CD4-positive, alpha-beta T cell (primary cell): ENCODE measurements around the gene DAPK1. TPM values are rescaled to one million over a fixed set of nuclear protein-coding genes. Genes with fewer than 3 reads are reported as not detected.

Source experiments
- ATAC-seq: fragments of 200-7000 bp; cut with Tn5 transposase; one replicate; pipeline ENCODE4 v1.10.0; 2022; ENCODE audit warnings: mild to moderate bottlenecking; ENCODE audit not compliant: poor library complexity
- CTCF ChIA-PET: fragments of 350-600 bp; sonication (Branson Sonifier 250); formaldehyde crosslinking; loops from one replicate; lab custom pipeline; 2021; ENCODE audit warnings: antibody characterized with exemption, inconsistent platforms; lab: Charles Lee
- POLR2A ChIA-PET: fragments of 350-600 bp; sonication (Branson Sonifier 250); formaldehyde crosslinking; loops from one replicate; lab custom pipeline; 2021; ENCODE audit warnings: antibody characterized with exemption, inconsistent platforms; lab: Charles Lee
- DNase-seq, 14 experiments: peaks; one replicate each; pipeline ENCODE4 v3.0.0-alpha.2; 2013 to 2020; ENCODE audit warnings: mixed read lengths in 2 of 14
- H3K27ac ChIP-seq, 2 donors: one replicate each; pipeline versions ENCODE4 v1.5.1 to v1.7.0; 2013; ENCODE audit warnings: low read length in 2 of 2, low read depth in 1 of 2, mild to moderate bottlenecking in 1 of 2
- H3K27me3 ChIP-seq, 2 experiments: 1 replicate in 1 of 2; 2 replicates in 1 of 2; pipeline versions ENCODE4 v1.6.1 to v1.7.0; 2013; ENCODE audit warnings: low read length in 2 of 2, control low read depth in 1 of 2, mild to moderate bottlenecking in 1 of 2, moderate library complexity in 1 of 2; ENCODE audit not compliant: insufficient read depth in 2 of 2, control insufficient read depth in 1 of 2
- H3K36me3 ChIP-seq: one replicate; pipeline ENCODE4 v1.6.1; 2013; ENCODE audit warnings: low read length, control low read depth; ENCODE audit not compliant: insufficient read depth
- H3K4me1 ChIP-seq: one replicate; pipeline ENCODE4 v1.6.1; 2013; ENCODE audit warnings: low read length, control low read depth; ENCODE audit not compliant: insufficient read depth
- H3K4me3 ChIP-seq: one replicate; pipeline ENCODE4 v1.5.1; 2013; ENCODE audit warnings: mild to moderate bottlenecking, low read length, moderate library complexity
- H3K9me3 ChIP-seq, 2 experiments: 1 replicate in 1 of 2; 2 replicates in 1 of 2; pipeline versions ENCODE4 v1.6.1 to v1.7.0; 2013; ENCODE audit warnings: low read length in 2 of 2, mild to moderate bottlenecking in 2 of 2, control low read depth in 1 of 2, moderate library complexity in 1 of 2; ENCODE audit not compliant: control insufficient read depth in 1 of 2, insufficient read depth in 1 of 2
- H3K27ac Mint-ChIP-seq: one replicate; pipeline ENCODE4 v1.8.0; 2020; ENCODE audit warnings: mixed read lengths
- H3K27me3 Mint-ChIP-seq: one replicate; pipeline ENCODE4 v1.8.0; 2021; ENCODE audit warnings: mixed read lengths
- H3K36me3 Mint-ChIP-seq: one replicate; pipeline ENCODE4 v1.8.0; 2021; ENCODE audit warnings: low read depth, mixed read lengths
- H3K4me1 Mint-ChIP-seq: one replicate; pipeline ENCODE4 v1.8.0; 2021; ENCODE audit warnings: low read depth, mixed read lengths
- H3K4me3 Mint-ChIP-seq: one replicate; pipeline ENCODE4 v1.8.0; 2020; ENCODE audit warnings: mild to moderate bottlenecking, mixed read lengths
- H3K9me3 Mint-ChIP-seq: one replicate; pipeline ENCODE4 v1.8.0; 2020; ENCODE audit warnings: mixed read lengths
- CTCF ChIP-seq: fragments of 200-600 bp; IDR thresholded peaks from one replicate; pipeline ENCODE4 v1.8.0; 2022; ENCODE audit warnings: antibody characterized with exemption, mild to moderate bottlenecking
- intact Hi-C, 2 experiments: fragments of 100-400 bp; cut with DNase I in 1 of 2; cut with micrococcal nuclease in 1 of 2; formaldehyde crosslinking; loops; one replicate each; pipeline versions ENCODE4 v1.15.1 to v1.9.0; 2023 to 2025; cut with DNase I, micrococcal nuclease
- total RNA-seq, 174 experiments: library from RNA in 2 of 174; stranded (reverse) in 2 of 174; gene quantifications; one replicate each; pipeline ENCODE4 v1.2.3 and lab custom pipeline; 2021 to 2026

Gene DAPK1
- total RNA-seq, 2 experiments from 2014 or later: 2.7 TPM

- Histone ChIP-seq H3K4me3 (no peak overlapping the region), H3K4me1 (peaks cover 7% of the 10 kb centered on the region), H3K9me3 (no peaks in the 10 kb centered on the region), H3K27me3 (no peaks in the 10 kb centered on the region), H3K27ac (no peak overlapping the region), H3K36me3 (no peaks in the 10 kb centered on the region)
- peak in 2 of 14 experiments; percentile 47 to 64 for DNase-seq
- Mint-ChIP-seq H3K36me3 (no peaks in the 10 kb centered on the region), H3K27me3 (peaks cover 25% of the 10 kb centered on the region), H3K9me3 (no peaks in the 10 kb centered on the region), H3K4me3 (no peak overlapping the region), H3K27ac (no peak overlapping the region), H3K4me1 (peaks cover 23% of the 10 kb centered on the region)
- ChIA-PET CTCF (no interaction called here), POLR2A (no interaction called here)
- intact Hi-C loops: no loop called here
- no peak for TF ChIP-seq CTCF
- ATAC-seq: no peak
Observed at GRCh38 chr9:87607859-87608258, 110.2 kb downstream of the DAPK1 start.

GRCh38 chr9:87609002-87609401 lies 111.3 kb downstream of the DAPK1 start:
- Histone ChIP-seq H3K9me3 (no peaks in the 10 kb centered on the region), H3K4me3 (no peak overlapping the region), H3K27ac (no peak overlapping the region), H3K27me3 (no peaks in the 10 kb centered on the region), H3K36me3 (no peaks in the 10 kb centered on the region), H3K4me1 (peaks cover 7% of the 10 kb centered on the region)
- Mint-ChIP-seq H3K4me3 (no peak overlapping the region), H3K27ac (no peak overlapping the region), H3K27me3 (peaks cover 25% of the 10 kb centered on the region), H3K36me3 (no peaks in the 10 kb centered on the region), H3K4me1 (peaks cover 30% of the 10 kb centered on the region), H3K9me3 (no peaks in the 10 kb centered on the region)
- no peak for TF ChIP-seq CTCF
- POLR2A ChIA-PET: no interaction called here
- DNase-seq (no peak), ATAC-seq (no peak)
- intact Hi-C loops: no loop called here
- CTCF ChIA-PET: no interaction called here

- POLR2A ChIA-PET: no interaction called here
- no peak for TF ChIP-seq CTCF
- ATAC-seq: no peak
- Mint-ChIP-seq H3K27me3 (peaks cover 23% of the 10 kb centered on the region), H3K36me3 (no peaks in the 10 kb centered on the region), H3K4me3 (no peak overlapping the region), H3K9me3 (no peaks in the 10 kb centered on the region), H3K27ac (no peak overlapping the region), H3K4me1 (peaks cover 30% of the 10 kb centered on the region)
- intact Hi-C loops: no loop called here
- H3K27ac ChIP-seq: no peak overlapping the region
- no peaks in the 10 kb centered on the region for H3K36me3 ChIP-seq
- no peaks in the 10 kb centered on the region for H3K27me3 ChIP-seq
- CTCF ChIA-PET: no interaction called here
- peaks cover 0 to under 1% of the 10 kb centered on the region in 2 experiments for H3K9me3 ChIP-seq
- no peak for DNase-seq
- peaks cover 7% of the 10 kb centered on the region for H3K4me1 ChIP-seq
- no peak overlapping the region for H3K4me3 ChIP-seq
Observed at GRCh38 chr9:87609486-87609885, 111.8 kb downstream of the DAPK1 start.
